GM12864 (cell line): ENCODE measurements around the gene LIN7C.
"Not testable (repeated sequence)": the region's sequence is repeated elsewhere in the genome, so short reads cannot be mapped to it uniquely, and the experiment has no call there.

Source experiments
- DNase-seq: peaks from one replicate; pipeline ENCODE4 v3.0.0-alpha.2; 2011; ENCODE audit warnings: low read depth
- H3K4me3 ChIP-seq: 2 replicates; pipeline ENCODE4 v1.5.1; 2011; ENCODE audit warnings: mild to moderate bottlenecking, low read depth, low read length, control low read depth
- TF ChIP-seq, protein P1 (sequence below): IDR thresholded peaks from 2 replicates; pipeline ENCODE4 v1.5.1; 2011; ENCODE audit warnings: low read depth, mild to moderate bottlenecking, moderate library complexity, low read length, control low read depth, inconsistent platforms; ENCODE audit errors: missing control alignments

LIN7C gene

DNA sequence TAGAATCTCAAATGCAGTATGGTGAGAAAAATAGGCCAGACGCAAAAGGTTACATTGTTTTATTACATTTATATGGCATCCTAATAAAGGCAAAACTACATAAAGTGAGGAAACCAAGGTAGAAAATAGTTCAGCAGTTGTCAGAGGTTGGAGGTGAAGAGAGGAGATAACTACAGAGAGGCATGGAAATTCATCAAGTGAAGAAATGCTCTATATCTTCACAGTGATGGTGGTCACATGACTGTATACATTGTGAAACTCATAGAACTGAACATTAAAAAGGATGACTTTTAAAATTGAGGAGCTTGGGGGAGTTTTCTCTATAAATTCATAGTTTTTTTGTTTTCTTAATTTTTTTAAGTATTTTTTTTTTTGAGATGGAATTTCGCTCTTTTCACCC is 48.4 kb downstream of the LIN7C start:
- no peak overlapping the region for H3K4me3 ChIP-seq
- no peak for DNase-seq
- TF ChIP-seq, protein P1, sequence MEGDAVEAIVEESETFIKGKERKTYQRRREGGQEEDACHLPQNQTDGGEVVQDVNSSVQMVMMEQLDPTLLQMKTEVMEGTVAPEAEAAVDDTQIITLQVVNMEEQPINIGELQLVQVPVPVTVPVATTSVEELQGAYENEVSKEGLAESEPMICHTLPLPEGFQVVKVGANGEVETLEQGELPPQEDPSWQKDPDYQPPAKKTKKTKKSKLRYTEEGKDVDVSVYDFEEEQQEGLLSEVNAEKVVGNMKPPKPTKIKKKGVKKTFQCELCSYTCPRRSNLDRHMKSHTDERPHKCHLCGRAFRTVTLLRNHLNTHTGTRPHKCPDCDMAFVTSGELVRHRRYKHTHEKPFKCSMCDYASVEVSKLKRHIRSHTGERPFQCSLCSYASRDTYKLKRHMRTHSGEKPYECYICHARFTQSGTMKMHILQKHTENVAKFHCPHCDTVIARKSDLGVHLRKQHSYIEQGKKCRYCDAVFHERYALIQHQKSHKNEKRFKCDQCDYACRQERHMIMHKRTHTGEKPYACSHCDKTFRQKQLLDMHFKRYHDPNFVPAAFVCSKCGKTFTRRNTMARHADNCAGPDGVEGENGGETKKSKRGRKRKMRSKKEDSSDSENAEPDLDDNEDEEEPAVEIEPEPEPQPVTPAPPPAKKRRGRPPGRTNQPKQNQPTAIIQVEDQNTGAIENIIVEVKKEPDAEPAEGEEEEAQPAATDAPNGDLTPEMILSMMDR: no peak

GRCh38 chr11:27456795-27457329 is 49.7 kb downstream of the LIN7C start:
- DNase-seq: no peak
- H3K4me3 ChIP-seq: no peak overlapping the region

DNA sequence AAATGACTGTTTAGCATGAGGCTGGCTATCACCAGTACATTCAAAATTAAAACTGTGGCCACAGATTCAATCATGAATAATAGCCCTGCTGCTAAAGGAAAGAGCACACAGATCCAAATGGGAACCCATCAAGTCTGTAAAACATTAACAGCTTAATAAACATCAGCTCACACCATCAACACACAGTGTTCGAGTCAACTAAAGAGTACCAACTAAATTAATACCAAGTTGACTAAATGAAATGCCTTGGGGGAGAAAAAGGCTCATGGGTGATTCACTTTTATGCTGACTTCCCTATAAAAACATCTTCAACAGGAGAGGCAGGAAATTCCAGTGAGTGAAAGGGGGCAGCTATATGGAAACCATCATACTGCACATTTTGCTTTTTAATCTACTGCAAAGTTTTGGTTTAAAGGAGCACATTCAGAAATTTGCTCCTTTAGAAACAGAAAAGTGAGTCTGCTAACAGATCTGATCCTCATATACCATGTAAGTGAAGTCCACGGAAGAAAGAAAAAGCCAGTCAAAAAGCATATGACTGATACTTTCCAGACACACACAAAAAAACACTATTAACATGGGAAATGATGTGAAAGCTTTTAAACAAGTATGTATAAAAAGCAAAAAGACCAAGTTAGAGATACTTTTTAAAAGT is 50.3 kb downstream of the LIN7C start:
- TF ChIP-seq, protein P1: no peak
- H3K4me3 ChIP-seq: no peak overlapping the region
- DNase-seq: no peak

More at GRCh38 chr11:27456795-27457329, 49.7 kb downstream of the LIN7C start:
- TF ChIP-seq, protein P1: no peak

DNA sequence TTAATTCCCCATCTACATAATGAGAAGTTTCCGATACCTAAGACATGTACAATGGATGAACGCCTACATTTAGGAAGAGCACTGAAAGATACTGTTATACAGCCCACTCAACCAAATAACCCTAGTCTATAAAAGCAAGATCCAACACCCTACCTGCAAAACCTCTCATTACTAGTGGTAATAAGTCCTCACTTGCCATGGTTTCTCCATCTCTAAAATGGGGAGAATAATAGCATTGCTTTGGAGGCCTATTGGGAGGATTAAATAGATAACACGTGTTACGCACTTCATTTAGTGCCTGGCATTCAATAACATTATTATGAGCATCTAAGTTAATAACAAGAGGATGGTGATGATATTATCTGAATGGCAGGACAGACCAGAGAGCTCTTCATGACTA is 50.9 kb downstream of the LIN7C start:
- no peak overlapping the region for H3K4me3 ChIP-seq
- DNase-seq: no peak
- TF ChIP-seq, protein P1: no peak

- no peak overlapping the region for H3K4me3 ChIP-seq
- no peak for DNase-seq
- TF ChIP-seq, protein P1: no peak
Measured at GRCh38 chr11:27453701-27454100, 52.9 kb downstream of the LIN7C start.

DNA sequence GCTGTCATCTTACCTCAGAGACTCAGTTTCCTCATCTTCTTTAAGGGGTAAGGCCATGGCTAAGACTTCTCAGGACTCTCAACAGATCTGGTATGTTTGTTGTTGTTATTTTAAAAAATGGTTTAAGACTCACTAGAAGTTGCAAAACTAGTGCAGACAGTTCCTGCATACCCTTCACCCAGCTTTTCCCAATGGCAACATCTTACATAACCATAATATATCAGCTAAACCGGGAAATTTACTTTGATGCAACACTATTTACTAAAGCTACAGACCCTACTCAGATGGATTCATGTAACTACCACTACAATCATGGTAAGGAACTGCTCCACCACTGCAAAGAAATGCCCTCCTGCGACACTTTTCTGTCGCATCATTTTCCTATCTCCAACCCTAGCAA is 54.4 kb downstream of the LIN7C start:
- no peak for DNase-seq
- TF ChIP-seq, protein P1: no peak
- no peak overlapping the region for H3K4me3 ChIP-seq

DNA sequence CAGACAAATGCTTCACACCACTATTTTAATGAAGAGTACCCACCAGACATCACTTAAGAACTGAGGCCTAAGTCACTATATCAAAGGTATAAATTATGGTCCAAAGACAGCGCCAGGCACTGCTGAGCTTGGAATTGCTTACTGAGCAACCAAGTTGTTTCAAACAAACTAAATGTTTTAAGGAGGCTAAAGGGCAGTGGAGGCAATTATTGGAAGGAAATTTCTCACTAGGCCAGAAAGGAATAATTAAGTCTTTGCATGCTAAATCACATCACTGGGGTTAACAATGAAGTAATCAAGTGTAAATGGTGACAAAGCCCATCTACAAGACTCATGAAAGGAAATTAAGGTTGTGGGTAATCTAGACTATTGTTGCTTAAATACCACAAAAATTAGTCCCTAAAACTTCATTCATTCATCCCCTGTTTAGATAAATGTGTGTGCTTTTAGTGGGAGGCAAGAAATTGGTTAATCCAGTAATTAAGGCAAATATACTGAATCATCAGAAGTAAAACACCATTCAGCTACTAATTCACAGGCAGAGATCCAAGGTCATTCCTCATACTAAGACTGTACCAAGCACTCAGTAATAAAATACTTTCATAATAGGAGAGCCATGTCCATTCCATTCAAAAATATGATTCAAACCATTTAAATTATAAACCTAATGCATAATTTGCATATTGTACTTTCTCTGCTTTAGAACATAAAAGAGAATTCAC is 55.2 kb downstream of the LIN7C start:
- no peak for DNase-seq
- no peak overlapping the region for H3K4me3 ChIP-seq
- TF ChIP-seq, protein P1: no peak

- DNase-seq: not testable (repeated sequence)
Measured at GRCh38 chr11:27448184-27448540, 58.4 kb downstream of the LIN7C start.

More at GRCh38 chr11:27448184-27448540, 58.4 kb downstream of the LIN7C start:
- H3K4me3 ChIP-seq: not testable (repeated sequence)
